Right ventricle myocardium superior (tissue), 1 donor: ENCODE data around the gene FRMD4A. TPM values are rescaled to one million over a fixed set of nuclear protein-coding genes. Genes with fewer than 3 reads are reported as not detected.

Experiments used
- ATAC-seq: fragments of 200-7000 bp; cut with Tn5 transposase; one replicate; pipeline ENCODE4 v1.9.1; 2020; ENCODE audit warnings: mild to moderate bottlenecking; ENCODE audit not compliant: poor library complexity
- DNase-seq: peaks from one replicate; pipeline ENCODE4 v3.0.0-alpha.2; 2020
- intact Hi-C: fragments of 100-400 bp; cut with DNase I; formaldehyde crosslinking; loops from one replicate; pipeline ENCODE4 v1.11.2; 2022
- total RNA-seq: library from RNA; stranded (reverse); fragmentation: NEBNext Ultra II Directional; extraction: Animal tissue kit (Norgen Biotek cat#: 25700); gene quantifications from one replicate; pipeline ENCODE4 v1.2.1, GENCODE V29; 2021
- donor health status: DM: no; HTN: yes; CAD: no; lungs with severe emphysema.

The FRMD4A gene
- total RNA-seq, 1 donor from 2014 or later: 33.2 TPM

DNA sequence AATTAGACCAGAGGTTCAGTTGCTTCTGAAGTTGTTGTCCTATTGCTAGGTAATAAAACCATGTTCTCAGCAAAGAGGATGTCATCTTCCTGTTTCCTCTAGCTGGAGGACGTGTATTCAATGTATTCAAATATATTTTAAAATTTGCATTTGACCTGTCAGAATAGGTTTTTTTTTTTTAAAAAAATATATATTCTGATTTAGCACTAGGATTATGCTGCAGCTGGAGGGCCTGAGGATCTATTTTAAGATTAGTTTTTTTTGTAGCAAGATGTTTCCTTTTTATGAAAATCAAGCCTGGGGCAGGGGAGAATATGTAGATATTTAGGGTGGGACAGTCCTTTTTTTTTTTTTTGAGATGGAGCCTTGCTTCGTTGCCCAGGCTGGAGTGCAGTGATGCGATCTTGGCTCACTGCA, 337.0 kb downstream of the FRMD4A start:
- intact Hi-C loops: loop anchor here (10.0 kb wide), 1 partner anchor 199 kb away; no protein-coding TSS in a partner anchor
- DNase-seq (no peak), ATAC-seq (no peak)

DNA sequence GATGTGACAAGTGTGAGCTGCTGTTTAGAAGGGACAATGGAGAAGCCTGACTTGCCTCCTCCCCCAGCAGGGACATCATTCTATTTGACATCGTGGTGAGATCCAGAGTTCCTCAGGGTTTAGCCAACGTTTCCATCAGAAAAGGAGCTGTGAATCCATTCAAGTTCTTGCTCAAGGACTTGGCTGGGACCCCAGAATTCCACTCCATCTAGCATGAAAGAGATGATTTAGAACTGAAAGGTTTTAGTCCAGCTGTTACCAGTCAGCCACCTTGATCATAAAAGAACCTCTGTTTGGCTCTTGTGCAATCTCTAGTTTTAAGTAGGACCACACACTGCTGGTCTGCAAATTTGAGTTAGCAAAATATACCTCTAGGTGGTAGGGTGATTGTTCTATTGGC, 337.6 kb downstream of the FRMD4A start:
- ATAC-seq: peak; percentile 64
- no peak for DNase-seq
- intact Hi-C loops: loop anchor here (10.0 kb wide), 1 partner anchor 198 kb away; no protein-coding TSS in a partner anchor

DNA sequence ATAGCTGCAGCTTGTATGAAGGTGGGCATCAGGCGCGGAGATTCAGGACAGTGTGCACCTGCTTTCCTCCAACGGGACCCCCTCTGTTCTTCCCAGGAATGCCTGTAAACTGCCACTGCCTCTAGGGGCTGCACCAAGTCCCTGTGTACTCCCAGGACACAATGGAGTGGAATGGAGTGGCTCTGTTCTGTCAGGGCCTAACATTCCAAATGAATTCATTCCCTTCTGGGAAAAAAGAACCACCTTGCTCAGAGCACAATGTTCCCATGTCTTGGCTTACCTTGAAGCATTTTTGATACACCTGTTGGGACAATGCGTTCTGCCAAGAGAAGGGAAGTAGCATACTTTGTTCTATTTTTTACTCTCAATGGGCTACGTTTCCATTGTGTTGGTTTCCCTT, 339.4 kb downstream of the FRMD4A start:
- DNase-seq (no peak), ATAC-seq (peak; percentile 19)
- intact Hi-C loops: loop anchor here (10.0 kb wide), 1 partner anchor 197 kb away; no protein-coding TSS in a partner anchor

DNA sequence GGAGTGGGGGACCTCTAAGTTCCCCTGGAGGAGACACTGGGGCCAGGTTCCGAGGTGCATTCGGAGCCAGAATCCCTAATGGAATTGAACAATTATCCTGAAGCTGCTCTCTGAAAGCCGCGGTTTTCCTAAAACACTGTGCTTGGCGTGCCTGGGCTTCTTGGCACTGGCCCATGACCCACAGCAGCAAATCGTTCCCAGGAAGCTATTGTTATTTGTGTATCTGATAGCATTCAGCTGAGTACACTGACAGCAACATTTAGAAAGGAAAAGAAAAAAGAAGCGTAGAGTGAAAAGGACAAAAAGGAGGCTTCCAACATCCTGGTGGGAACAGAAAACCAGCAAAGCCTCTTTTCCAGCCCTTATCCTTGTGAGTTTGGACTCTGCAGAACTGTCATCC, 339.8 kb downstream of the FRMD4A start:
- ATAC-seq (peak; percentile 57), DNase-seq (peak; percentile 61)
- intact Hi-C loops: loop anchor here (10.0 kb wide), 1 partner anchor 196 kb away; no protein-coding TSS in a partner anchor

DNA sequence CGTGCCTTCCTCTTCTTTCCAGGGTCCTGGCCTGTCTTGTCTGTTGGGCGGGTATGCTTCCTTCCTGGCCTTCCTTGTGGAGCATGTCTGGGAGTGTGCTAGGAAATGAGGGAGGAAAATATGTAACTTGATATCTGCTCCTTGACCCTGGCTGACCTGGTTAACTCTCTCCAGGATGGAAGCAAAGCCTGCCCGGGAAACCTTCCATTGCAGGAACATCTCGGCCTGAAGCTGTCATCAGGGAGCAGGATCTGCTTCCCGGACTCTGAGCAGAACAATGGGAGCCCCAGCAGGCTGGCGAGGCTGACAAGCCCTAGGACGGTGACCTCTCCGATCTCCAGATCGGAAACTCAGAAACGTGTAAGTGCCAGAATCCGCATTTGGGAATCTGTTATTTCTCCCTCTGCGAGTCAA, 340.3 kb downstream of the FRMD4A start:
- ATAC-seq: peak; percentile 76
- intact Hi-C loops: loop anchor here (10.0 kb wide), 1 partner anchor 196 kb away; no protein-coding TSS in a partner anchor

DNA sequence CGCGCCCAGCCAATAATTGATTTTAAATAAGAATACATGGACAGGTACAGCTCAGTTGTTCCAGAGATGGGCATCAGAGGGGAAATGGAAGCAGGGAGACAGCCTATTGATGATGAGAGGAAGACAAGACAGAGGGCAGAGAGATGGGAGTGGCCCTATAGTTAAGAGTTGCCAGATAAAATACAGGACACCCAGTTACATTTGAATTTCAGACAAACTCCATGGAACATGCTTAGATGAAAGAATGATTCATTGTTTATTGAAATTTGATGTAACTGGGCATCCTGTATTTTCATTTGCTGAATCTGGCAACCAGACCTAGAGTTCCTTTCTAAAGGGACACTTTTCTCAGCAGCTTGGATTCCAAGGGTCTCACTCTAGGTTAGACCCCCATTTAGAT, 341.1 kb downstream of the FRMD4A start:
- no peak for DNase-seq
- intact Hi-C loops: loop anchor here (10.0 kb wide), 1 partner anchor 195 kb away; no protein-coding TSS in a partner anchor

More for the DNA sequence above, 340.3 kb downstream of the FRMD4A start:
- peak; percentile 56 for DNase-seq

DNA sequence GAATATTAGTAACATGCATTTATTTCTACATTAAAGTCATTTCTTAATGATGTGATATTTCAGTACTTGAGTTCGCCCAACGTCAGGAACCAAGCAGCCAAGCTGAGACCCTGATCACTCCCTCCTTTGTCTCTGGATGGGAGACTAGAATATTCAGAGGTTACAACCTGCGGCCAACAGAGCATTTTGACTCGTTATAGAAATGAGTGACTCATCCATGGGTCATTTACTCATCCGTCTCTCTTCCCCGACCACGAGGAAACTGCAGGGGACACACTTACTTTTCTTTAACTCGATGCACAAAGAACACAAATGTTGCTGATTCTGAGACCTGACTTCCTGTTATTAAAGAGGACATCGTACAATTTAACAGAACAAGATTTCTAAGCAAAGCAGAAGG, 343.3 kb downstream of the FRMD4A start:
- no peak for ATAC-seq
- intact Hi-C loops: no loop called here
- no peak for DNase-seq

More for the DNA sequence above, 341.1 kb downstream of the FRMD4A start:
- no peak for ATAC-seq

DNA sequence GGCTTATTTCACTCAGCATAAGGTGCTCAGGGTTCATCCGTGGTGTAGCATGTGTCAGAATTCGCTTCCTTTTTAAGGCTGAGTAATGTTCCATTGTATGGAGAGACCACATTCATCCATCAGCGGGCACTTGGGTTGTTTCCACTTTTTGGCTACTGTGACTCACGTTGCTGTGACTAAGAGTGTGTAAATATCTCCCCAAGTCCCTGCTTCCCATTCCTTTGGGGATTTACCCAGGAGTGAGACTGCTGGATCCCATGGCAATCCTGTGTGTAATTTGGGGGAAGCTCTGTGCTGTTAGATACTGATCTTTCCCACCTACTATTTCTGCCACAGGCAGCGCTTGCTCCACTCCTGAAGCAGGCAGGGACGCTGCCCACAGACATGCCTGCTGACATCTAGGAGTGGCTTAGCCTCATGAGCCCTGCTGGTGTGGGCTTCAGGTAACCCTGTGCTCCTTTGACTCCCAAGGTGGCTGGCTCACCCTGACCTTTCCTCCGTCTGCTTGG, 346.0 kb downstream of the FRMD4A start:
- DNase-seq (no peak), ATAC-seq (no peak)
- intact Hi-C loops: no loop called here

DNA sequence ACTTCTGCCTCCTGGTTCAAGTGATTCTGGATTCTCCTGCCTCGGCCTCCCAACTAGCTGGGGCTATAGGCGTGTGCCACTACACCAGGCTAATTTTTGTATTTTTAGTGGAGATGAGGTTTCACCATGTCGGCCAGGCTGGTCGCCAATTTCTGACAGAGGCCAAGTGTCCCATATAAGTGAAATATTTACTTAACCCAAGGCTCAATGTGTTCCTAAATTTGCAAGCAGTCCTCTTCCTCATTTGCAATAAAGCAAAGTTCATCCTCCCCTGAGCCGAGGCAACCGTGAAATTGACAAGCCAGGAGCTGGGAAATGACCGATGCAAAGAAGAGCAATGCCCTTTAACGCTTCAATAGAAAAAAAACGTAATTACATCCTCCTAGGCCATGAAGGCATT, 347.7 kb downstream of the FRMD4A start:
- intact Hi-C loops: no loop called here
- DNase-seq (no peak), ATAC-seq (no peak)

DNA sequence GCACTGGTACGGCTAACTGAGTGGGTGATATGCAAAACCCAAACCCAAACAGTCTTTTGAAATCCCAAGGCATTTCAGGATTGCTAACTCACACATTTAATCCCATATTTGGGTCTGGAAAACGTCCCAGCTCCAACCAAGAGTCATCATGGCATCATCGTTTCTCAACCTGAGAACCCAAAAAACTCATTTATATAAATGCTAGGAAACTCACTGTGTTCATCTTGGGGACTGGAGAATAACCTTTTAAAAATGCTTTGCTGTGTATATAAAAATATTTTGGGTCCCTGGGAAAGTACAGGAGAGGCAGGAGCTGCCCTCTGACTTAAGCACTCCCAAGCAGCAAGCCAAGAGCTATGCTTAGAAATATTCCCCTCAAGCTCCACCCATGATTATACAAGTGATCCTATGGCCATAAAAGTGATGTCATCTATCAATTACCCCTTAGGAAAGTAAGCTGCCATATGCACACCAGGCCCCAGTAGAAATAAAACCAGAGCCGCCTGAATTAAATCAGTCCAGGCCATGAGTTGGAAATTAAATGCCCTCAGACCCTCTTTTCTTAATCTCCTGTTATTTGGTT, 352.1 kb downstream of the FRMD4A start:
- ATAC-seq (no peak), DNase-seq (no peak)
- intact Hi-C loops: no loop called here

DNA sequence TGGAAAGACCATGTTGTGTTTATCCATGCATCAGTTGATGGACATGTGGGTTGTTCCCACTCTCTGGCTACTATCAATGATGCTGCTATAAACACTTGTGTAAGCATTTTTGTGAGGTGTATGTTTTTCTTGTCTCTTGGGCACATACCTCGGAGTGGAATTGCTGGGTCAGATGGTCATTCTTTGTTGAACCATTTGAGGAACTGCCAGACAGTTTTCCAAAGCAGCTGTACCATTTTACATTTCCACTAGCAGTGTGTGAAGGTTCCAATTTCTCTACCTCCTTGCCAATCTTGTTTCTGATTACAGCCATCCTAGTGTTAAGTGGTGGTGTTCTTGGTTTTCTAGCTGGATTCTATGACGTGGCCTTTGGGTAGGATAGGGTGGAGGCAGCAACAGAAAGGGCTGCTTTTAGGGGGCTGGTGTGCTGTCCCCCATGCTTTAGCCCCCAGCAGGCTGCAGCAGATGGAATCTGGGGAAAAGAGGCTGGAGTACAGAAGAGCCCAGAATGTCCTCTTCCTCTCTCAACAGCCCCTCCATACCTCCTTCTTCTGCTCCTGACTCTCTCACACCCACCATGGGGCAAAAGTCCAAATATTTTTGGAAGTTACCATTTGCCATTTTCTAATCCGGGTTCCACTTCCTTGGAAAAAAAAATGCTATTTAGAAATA, 352.7 kb downstream of the FRMD4A start:
- intact Hi-C loops: no loop called here
- no peak for DNase-seq
- ATAC-seq: no peak

DNA sequence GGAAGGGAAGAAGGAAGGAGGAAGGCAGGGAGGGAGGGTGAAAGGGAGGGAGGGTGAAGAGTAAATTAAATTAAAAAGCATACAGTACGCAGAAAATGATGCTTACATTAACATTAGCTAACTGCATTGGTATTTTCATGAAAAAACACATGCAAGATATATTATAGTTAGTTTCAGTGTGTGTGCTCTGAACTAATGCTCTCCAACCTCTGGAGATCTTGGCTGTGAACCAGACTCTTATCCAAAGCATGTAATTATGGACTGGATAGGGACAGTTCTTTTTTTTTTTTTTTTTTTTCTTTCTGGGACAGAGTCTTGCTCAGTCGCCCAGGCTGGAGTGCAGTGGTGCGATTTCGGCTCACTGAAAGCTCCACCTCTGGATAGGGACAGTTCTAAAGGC, 357.0 kb downstream of the FRMD4A start:
- intact Hi-C loops: no loop called here
- no peak for DNase-seq
- peak; percentile 46 for ATAC-seq

DNA sequence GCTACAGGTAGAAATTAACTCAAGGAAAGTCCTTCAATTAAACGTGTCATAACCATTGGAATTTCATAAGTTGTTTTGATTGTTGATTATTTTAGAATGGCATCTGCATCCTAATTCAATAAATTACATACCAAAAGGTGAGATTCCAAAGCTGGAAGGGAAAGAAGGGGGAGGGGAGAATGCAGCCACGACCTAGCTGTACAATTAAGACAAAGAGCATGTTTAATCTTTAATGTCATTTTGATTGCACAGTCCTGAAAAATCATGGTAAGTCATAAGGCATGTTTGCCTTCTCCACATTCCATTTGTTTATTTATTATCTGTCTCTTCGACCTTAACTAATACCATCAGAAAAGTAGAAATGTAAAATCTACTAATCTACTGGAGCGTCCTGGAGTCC, 358.1 kb downstream of the FRMD4A start:
- ATAC-seq: no peak
- DNase-seq: no peak
- intact Hi-C loops: no loop called here

DNA sequence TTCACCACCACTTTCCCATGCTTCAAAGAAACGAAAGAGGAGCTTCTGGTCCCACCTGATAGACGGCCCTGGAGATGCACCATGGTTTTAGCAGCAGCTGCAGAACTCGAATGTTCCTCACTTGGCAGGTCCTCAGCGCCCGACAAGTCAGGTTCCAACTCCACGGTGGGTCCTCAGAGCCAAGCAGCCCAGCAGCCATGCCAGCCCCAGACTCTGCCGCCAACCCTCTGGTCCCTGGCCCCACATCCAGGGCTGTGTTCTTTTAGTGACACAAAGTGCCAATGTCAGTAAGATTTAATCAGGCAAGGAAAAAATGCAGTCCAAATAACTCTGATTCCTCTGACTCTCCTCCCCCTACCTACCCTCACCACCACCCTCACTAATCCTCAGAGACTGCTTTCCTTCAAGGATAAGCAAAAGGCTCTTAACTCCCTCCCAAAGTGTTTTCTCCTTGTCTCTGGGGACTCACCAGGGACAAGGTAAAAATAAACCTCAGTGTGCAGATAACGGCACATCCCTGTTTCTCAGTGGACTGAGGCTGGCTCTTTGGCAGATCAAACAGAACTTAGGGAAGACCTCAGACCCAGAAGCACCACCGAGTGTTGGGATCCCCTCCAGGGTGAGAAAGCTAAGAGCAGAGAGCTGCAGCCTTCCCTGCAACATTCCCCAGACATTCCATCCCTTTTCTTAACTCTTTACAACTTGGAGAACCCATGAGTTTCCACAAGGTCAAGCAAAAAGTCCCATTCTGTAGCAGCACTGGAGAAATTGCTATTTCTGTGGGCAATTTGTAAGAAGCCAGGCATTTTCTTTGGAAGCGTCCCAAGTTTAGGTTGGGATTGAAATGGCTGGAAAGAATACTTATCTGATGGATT, 358.9 kb downstream of the FRMD4A start:
- intact Hi-C loops: no loop called here
- ATAC-seq (peak; percentile 59), DNase-seq (no peak)

DNA sequence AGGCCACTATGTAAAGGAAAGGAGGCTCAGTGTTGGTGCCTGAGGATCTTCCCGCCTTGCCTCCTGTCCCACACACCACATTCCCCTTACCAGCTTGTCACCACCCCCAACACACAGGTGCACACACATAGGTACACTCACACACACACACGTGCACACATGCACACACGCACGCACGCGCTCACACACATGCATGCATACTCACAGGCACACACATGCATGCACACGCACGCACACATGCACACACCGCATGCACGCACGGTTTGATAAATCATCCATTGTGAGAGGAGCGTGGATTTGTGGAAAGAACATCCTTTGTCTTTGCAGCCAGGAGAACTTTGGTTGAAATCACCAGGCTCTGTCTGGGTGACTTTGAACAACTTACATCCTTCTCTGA, 359.8 kb downstream of the FRMD4A start:
- DNase-seq (no peak), ATAC-seq (no peak)
- intact Hi-C loops: no loop called here

DNA sequence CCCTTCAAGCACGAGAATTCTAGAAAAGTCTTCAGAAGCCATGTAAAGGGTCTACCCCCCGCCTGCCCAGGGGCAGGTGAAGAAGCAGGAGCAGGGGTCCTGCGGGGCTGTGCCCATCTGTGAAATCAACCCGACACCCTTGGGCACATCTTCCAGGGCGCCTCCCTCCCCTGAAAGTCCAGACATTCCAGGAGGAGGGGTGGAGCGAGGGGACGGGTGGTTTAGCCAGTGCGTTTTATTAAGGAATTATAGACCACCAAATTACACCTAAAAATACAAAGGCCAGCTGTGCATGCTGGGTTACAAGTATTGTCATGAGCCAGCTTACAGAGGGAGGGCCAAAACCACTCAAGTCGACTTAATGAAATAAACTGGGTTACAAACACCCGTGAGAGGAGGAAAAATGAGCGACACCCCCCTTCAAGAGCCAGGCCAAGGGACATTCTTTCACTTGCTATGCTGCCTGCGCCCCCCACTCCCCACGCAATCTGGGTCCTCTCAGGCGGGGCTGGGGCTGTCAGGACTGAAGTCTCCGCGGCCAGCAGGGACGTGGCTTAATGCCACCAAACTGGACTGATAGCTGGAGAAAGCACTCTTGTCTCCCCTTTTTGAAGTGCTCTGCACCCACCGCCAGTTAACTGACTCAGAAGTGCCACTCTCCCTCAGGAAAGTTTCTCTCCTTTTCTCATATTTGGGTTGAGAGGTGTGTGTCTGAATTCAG, 360.3 kb downstream of the FRMD4A start:
- intact Hi-C loops: no loop called here
- DNase-seq (no peak), ATAC-seq (no peak)

DNA sequence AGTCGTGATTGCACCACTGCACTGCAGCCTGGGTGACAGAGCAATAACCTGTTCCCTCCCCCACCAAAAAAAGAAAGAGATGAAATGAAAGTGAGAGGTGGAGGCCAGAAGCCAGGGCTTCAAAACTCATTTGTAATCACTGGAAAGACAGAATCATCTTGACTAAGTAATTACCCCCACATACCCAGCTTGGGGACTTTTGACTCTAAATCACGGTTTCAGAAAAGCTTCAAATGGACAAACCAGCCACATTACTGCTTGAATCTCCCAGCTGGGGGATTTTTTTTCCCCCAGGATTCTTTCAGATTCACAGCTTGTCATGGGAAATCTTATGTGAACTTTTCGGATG, 361.0 kb downstream of the FRMD4A start:
- ATAC-seq (no peak), DNase-seq (no peak)
- intact Hi-C loops: no loop called here

DNA sequence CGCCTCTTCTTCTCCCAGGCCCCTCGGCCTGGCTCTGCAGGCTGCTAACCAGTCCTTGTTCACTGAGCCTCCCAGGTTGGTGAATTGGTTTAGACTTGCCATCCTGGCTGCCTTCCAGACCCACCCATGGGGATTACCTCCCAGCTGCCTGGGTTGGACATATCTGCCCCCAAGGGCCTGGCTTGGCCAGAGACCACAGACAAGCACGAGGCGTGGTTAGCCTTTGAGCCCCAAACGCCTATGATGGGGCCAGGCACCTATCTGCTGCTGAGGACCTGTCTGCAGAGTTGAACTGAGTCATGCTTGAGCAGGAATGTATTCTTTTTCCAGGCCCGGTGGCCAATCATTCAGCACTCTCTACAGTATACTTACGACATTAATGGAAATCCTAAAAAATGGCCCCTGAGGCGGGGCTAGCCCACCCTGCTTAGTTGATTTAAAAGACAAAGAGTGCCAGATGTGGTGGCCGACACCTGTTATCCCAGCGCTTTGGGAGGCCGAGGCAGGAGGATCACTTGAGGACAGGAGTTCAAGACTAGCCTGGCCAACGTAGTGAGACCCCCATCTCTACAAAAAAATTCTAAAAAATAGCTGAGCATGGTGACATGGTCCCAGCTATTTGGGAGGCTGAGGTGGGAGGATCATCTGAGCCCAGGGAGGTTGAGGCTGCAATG, 361.5 kb downstream of the FRMD4A start:
- DNase-seq (no peak), ATAC-seq (no peak)
- intact Hi-C loops: no loop called here
